22Rv1 (cell line): ENCODE results near the gene SH3RF3.

Experiments
- ZFX ChIP-seq: fragments of 450-650 bp; IDR thresholded peaks from 2 replicates; pipeline ENCODE4 v1.6.1; 2017; ENCODE audit warnings: antibody characterized with exemption, borderline replicate concordance
- TF ChIP-seq, protein P1 (sequence below): fragments of 450-650 bp; IDR thresholded peaks from 2 replicates; pipeline ENCODE4 v1.5.1; 2017; ENCODE audit warnings: mild to moderate bottlenecking

DNA sequence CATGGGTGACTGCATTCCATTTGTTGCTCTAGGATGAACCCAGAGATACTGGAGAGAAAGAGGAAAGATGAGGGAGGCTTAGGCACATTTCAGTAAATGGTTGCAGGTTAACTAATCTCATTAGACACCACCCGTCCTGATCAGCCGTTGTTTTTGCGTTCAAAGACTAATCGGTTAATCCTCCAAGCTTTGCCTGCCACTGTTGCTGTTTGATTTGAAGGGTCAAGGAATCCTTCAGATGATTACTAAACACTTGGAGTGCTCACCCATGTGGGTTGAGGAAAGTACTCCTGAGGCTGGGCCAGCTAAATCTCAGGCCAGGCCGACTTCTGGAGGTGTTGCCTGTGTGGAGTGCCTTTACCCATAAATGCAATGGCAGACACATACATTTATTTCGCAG, 8.6 kb downstream of the SH3RF3 start:
- TF ChIP-seq, protein P1, sequence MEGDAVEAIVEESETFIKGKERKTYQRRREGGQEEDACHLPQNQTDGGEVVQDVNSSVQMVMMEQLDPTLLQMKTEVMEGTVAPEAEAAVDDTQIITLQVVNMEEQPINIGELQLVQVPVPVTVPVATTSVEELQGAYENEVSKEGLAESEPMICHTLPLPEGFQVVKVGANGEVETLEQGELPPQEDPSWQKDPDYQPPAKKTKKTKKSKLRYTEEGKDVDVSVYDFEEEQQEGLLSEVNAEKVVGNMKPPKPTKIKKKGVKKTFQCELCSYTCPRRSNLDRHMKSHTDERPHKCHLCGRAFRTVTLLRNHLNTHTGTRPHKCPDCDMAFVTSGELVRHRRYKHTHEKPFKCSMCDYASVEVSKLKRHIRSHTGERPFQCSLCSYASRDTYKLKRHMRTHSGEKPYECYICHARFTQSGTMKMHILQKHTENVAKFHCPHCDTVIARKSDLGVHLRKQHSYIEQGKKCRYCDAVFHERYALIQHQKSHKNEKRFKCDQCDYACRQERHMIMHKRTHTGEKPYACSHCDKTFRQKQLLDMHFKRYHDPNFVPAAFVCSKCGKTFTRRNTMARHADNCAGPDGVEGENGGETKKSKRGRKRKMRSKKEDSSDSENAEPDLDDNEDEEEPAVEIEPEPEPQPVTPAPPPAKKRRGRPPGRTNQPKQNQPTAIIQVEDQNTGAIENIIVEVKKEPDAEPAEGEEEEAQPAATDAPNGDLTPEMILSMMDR, result no peak
- TF ChIP-seq ZFX, result no peak
